HG03159 (cell line): Measurements from ENCODE around the gene HCFC1.
A peak's percentile ranks its signal among the peaks of the same experiment; 100 is the strongest.

Source experiments
- ATAC-seq: cut with Tn5 transposase; IDR thresholded peaks from one replicate; pipeline ENCODE4 v1.9.1; 2021; ENCODE audit warnings: mild to moderate bottlenecking, moderate library complexity; ENCODE audit not compliant: unreplicated experiment

Gene HCFC1

DNA sequence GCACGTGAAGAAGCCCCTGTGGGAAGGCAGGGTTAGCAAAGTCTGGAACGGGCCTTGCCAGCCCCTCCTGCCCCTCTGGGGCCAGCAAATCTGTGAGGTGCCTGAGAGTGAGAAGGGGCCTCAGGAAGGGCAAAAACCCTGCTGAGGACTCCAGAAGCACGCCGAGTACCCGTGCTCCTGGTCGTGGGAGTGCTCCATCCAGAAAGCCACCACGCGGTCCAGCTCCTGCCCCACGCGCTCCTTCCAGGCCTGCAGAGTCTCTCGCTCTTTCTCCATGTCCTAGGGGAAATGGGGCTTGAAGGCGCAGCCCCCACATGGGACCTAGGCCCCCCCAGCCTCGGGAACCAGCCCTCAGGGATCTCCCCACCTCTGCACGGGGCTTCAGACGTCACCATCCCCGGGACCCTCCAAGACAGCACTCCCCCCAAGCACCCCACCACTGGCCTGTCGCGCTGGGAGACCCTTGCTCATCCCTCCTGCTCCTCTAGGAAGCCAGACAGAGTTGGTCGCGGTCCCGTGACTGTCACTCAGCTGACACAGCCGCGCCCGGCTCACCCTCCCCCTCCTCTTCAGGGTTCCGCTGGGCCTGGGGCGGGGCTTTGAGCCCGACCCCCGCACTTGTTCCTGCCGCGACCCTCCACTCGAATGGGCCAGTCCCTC, 27.3 kb downstream of the HCFC1 start, which contains the start of gene RENBP:
RENBP (minus strand) TSS at position 504 of the 660 bp plus-strand sequence; CDS start at position 471, 33 bp downstream.
- no peak for ATAC-seq

DNA sequence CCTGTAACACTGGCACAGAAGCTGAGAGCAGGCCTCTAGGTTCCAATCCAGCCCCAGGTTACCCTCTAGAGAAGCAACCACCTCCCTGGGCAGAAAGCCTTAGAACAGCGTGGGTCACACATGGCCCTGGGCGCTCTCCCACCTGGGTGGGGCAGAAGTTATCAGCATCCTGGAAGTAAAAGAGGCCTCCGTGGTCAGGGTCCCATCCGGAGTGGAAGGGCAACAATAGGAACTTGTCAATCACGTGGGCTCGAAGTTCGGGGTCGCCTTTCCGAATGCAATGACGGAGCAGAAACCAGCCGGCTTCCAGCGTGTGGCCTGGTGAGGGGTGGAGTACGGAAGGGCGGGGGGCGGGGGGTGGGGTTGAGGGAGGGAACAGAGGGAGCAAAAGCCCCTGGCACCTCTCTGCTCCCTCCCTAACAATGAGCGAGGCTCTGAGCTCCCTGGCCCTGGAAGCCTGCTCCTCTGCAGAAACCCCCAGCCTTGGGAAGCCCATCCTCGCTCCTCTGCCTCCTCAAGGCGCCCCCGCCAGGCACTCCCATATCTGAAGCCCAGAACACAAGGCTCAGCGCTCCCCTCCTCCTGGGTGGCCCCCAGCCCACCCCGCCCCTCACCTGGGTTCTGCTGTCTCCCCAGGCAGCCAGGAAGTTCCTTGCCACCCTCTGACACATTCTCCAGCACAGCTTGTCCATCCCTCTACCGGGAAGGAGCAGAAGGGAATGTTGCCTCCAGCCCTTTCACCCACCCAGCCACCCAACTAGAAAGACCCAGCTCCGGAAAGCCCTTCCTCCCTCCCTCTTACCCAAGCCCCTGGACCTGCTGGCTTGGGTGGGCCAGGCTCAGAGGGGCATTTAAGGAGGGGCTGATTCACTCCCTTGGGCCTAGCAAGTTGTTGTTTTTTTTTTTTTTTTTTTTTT, 30.0 kb downstream of the HCFC1 start:
- no peak for ATAC-seq

DNA sequence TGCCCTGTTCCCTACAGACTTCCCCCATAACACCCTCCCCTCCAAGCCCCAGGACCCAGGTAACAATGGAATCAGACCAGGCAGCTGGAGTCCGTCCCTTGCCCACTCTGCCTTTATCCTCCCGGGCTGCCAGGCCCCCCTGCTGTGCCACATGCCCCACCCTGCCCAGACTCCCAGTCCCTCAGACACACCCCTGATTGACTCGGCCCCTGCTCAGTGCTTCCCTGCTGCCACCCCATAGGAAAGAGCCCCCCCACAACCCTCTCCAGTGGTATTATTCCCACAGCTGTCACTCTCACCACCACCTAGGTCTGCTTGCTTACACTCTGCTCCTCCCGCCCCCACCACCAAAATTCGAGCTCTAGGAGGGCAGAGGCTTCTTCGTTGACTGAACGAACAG, 32.0 kb downstream of the HCFC1 start:
- no peak for ATAC-seq

DNA sequence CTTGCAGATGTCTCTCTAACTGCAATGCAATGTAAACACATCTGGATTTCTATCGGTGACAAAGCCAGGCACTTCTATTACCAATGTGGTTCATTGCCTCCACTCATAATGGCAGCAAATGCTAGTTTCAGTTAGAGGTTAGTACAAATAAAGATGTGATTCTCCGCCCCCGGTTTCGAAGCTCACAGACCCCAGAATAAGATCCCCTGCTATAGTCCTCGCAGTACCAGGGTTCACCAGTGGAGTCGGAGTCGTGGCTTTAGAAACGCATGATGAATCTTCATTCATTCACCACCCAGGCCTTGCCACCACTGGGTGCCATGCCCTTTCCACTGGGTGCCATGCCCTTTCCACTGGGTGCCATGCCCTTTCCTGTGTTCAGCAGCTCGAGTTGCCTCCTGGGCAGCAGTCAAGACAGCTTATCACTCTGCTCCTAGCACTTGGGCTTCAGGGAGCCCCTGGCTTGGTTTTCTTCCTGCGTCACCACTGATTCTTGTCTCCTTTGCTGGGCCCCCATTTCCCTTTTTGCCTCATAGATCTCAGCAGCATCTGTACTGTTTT, 33.3 kb downstream of the HCFC1 start:
- ATAC-seq = no peak

DNA sequence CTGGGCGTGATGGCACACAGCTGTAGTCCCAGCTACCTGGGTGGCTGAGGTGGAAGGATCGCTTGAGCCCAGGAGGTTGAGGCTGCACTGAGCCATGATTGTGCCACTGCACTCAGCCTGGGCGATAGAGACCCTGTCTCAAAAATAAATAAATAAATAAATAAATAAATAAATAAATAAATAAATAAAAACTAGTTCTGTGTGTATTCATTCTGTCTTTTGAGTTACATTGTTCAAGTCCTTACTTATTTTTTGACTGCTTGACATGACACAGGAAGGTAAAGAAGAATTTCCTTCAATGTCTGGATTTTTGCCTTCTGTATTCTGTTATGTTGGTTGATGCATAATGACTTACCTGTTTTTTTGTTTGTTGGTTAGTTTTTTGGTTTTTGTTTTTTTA, 34.6 kb downstream of the HCFC1 start:
- ATAC-seq = no peak

DNA sequence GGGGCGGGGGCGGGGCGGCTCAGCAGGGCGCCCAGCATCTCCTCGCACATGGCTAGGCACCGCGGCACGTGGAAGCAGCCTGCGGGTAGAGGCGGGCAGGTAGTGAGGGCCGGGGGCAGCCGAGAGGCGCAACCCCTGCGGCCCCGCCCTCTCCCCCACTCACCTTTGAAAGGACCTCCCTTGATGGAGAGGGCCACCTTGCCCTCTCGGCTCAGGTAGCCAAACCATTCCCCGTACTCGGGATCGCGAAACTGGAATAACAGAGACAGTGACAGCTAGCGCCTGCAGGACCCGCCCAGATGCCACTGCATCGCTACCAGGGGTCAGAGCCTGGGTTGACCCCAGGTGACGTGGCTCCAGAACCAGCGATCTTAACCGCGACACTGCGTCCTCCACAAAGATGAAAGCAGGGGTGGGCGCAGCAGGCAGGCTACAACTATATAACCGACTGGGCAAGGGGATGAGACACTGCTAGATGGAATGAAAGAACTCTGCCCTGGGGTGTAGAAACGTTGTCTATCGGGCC, 36.2 kb downstream of the HCFC1 start:
- peak; percentile 11 for ATAC-seq

DNA sequence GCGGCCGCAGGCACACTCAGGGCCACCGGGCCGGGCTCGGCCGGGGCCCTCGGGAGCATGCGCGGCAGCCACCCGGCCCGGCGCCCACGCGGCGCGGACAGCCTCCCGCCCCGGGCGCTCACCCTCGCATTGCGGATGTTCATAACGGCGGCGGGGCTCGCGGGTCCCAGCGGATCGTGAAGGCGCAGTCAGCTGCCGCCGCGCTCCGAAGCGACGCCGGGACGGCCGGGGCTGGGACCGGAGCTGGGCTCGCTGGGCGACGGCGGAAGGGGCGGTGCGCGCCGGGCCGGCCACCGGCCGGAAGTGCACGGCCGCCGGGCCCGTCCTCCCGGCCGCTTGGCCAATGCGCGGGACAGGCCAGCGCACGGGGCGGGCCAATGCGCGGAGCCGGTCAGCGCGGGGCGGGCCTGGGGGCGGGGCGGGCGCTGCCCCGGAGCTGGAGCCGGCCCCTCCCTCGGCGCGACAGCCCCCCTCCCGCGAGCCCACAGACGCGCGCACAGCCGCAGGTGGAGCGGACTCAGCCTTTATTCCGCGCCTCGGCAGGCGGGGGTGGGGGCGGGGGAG, 36.8 kb downstream of the HCFC1 start, which contains the start of gene NAA10:
NAA10 (minus strand) TSS at position 276 of the 564 bp plus-strand sequence; CDS start at position 143, 133 bp downstream.
- peak; percentile 70 for ATAC-seq

DNA sequence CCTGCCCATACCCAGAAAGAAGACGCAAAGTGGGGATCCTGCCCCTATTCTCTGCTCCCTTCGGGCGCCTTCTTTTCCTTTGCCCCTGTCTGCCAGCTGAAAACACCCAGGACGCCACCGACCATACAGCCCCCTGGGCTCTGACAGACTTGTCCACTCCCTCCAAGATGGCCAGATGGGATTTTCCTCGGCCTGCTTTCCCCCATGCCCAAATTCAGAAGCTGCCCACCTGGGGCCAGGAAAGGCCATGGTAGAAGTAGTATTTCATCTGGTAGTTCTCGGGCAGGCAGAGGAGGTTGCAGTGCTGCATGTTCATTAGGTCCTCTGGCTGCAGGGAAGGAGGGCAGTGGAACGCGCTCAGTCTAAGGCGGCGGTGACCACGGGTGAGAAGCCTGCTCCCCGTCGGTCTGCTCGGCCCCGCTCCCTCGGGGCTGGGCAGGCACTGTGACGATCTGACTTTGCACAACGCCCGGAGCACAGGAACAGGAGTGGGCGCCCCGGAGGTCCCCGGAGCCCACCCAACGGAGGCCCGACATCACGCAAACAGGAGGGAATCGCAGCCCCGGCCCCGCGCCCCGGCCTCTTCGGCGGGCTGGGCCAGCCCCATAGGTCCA, 37.4 kb downstream of the HCFC1 start:
- peak; percentile 11 for ATAC-seq

DNA sequence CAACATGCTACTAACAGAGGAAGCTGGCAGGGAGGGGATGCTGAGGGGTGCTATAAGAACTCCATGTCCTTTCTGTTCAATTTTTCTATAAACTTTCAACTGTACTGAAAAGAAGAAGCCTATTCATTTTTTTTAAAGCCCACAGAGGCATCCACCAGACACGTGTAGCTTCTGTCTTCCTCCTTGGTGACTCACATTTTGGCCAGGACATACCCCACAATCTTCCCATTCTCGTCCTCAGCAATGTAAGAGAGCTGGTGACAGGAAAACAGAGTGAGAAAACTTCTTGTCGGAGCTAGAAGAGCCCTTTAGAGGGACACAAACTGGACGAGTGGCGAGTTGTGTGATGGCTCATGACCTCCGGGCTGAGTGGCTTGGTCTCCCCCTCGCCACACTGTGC, 37.9 kb downstream of the HCFC1 start:
- no peak for ATAC-seq

DNA sequence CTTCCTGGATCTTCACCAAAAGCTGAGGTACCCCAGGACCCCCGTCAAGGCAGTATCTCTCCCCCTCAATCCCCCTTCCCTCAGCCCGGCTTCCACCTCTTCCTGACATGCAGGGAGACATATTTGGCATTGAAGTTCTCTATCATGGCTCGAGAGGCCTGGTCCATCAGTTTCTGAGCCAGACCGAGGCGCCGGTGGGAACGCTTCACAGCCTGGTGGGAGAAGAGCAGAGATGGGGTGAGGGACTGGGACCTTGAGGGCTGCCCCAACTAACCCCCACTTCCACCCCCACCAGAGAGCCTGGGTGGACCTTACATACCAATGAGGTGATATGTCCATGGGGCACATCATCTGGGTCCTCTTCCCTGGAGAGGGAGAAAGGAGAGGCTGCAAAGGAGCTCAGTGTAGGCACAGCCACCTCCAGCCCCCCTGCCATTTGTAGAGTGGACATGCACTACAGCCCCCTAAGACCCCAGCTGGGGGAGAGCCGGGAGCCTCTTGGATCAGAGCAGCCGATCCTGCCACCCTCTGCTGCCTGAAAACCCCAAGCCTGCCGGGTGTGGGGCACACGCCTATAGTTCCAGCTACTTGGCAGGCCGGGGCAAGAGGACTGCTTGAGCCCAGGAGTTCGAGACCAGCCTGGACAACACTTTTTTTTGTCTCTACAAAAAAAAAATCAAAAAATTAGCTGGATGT, 39.2 kb downstream of the HCFC1 start:
- no peak for ATAC-seq

DNA sequence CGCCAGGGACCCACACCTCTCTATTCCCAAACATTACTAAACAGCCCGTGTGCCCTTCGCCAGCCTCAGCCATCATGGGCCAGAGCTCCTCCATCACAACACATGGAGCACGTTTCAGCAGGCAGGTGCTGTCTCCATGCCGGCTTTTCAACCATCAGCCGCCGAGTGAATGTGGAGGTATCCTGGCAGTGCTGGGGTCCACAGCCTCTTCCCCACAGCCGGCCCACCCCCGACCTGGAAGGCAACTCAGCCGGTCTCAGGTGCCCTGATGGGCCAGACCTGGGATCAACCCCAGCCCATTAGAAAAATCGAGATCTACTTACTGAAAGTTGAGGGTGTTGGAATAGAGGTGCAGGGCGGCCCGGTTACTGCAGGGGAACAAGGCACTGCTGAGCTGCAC, 39.9 kb downstream of the HCFC1 start:
- ATAC-seq = no peak

DNA sequence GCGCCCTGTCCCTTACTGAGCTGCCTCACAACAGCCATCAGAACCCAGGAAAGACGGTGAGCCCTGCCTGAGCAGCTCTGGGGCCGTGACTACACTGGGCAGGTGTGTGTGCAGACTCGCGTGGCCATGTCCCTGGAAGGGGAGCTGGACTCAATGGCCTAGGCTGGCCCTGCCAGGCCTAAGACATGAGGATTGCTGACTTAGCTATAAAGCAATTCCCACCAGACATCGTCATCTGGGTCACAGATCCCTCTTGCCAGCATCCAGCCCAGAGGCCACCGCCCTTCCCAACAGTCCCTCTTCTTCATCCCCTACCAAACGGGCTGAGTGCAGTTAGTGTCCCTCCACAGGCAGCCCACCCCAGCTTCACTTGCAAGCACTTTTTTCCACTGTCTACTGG, 40.5 kb downstream of the HCFC1 start:
- no peak for ATAC-seq

DNA sequence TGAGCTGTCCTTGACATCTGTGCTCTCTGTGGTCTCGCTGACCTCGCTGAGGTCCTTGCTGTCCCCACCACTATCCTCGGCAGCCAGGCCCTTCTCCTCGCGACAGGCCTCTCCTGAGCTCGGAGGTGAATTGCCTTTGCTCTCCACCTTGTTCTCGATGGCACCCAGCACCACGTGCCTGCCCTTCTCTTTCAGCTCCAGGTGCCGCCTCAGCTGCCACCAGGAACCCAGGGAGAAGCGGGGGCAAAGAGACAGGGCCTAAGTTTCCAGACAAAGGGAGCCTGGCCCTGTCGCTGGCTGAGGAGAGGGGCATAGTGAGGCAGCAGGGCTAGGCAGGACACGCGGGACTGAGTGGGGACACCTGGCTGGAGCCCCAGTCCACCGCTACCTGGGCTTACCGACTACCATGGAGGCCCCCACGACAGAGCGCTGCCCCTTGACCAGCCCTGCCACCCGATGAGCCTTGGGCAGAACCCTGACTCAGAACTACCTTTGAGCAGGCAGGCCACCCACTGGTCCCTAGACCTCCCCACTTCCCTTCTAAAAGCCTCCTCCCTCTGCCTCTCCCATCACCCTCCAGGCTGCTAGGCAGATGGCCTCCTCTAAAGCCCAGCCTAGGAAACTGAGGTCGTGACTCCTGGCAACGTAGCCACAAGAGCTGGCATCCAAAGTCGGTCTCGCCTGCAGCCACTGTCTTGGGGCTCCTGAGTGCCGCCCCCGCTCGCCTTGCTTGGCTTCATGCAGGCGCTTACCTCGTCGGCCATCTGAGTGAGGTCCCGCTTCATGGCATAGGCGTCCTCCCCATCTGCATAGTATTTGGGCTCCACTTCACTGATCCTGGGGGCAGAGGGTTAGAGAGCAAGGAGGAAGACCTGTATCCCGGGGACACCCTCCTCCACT, 41.4 kb downstream of the HCFC1 start:
- no peak for ATAC-seq

DNA sequence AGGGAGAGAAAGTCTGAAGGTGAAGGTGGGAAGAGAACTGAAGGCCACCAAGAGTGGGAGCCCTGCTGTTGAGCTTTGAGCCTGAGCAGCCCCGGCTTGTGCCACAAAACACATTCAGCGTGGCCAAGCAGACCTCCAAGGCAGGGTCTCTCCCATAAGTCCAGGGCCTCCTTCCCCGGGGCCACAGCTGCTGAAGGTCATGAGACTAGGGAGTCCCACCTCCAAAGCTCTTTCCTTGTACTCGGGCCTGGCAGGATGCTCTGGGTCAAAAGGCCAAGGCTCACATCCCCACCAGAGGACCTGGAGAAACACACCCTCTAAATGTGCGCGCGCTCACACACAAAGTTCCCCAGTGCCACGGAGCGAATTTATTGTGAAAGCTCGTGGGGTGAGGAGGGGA, 42.0 kb downstream of the HCFC1 start:
- ATAC-seq = no peak

DNA sequence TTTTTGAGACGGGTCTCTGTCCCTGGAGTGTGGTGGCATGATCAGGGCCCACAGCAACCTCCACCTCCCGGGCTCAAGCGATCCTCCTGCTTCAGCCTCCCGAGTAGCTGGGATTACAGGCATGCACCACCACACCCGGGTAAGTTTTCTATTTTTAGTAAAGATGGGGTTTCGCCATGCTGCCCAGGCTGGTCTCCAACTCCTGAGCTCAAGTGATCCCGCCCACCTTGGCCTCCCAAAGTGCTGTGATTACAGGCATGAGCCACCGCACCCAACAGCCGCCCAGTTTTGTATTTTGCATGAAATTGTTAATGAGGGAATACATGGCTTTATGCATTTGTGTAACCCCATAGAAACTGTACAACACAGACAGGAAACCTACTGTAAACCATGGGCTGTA, 42.8 kb downstream of the HCFC1 start:
- no peak for ATAC-seq

DNA sequence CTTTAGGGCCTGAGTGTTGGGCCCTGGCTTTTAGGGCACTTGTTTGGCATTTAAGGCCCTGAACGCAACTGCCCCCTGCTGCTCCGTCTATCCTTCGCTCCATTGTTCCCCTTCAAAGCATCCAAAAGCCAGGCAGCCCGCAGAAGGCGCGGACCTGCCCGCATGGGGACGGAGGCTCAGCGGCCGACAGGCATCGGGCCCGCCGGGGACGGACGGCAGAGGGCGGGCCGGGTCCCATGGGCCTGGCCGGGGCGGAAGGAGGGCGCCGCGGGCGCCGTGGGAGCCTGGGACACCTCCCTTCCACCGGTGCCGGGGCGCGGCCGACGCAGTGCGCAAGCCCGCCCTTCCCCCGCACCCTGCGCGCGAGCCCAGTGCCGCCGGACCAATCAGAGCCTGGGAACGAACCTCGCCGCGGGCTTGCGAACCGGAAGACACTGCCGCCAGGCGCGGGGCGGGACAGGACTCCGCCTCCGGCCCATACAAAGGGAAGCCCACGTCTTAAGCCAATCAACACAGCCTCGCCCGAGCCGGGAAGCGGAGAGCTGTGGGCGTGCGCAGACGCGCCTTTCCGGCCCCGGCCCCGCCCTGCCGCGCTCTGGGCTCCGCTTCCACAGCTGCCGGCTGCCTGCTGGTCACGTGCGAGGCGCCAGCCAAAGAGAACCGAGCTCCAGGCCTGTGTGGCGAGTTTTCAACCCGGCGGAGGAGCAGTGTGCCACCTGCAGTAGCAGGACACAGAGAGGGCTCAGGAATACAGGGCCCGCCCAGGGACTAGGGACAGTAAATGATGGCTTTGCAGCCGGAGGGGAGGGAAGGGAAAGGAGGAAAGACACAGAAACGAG, 43.5 kb downstream of the HCFC1 start:
- peak; percentile 69 for ATAC-seq

DNA sequence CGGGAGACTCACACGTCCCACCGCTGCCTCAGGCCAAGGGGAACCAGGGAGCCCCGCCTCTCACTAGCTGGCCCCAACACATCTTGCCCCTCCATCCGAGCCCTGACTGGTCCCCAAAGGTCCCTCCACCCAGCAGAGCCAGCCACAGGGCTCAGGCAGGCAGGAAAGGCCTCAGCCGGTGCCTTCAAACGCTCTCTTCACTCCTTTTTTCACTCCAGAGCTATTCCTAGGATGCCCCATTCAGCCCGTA, 44.0 kb downstream of the HCFC1 start:
- ATAC-seq = no peak

DNA sequence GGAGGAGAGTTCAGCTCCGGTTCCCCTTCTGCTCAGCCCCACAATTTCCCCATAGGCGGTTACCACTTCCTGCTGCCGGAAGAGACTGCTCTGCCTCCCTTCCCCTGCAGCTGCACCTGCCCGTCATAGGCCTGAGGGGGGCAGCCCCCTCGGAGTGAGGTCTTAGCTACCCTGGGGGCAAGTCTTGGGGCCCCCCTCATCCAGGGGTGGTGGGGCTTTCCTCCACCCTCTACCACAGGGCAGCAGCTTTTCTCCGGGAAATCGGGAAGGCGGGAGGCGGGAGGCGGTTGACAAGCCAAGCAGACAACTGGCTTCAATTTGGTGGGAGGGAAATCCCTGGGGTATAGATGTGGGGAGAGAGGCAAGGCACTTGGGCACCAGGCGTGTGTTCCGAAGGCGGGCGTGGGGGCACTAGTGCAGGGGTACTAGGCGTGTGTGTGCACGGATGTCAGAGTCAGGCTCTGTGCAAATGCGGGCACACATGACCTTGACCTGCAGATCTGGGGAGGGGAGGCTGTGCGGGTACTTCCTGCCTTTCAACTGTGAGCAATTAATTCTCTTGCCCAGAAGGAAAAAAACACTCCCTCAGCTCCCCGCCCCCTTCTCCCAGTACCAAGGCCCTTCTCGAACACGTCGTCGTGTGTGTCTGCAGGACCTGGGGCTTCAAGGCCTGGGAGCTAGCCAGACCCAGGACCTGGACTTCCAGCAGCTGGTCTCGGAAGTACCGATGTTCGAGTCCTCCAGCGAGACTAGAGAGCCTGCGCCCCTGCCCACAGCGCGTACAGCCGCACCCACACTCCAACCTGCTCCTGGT, 44.6 kb downstream of the HCFC1 start:
- ATAC-seq = peak; percentile 45
